Measurements from ENCODE around the gene CUBN. TPM values are rescaled to one million over a fixed set of nuclear protein-coding genes. Genes with fewer than 3 reads are reported as not detected.

Gene CUBN
- total and polyA plus RNA-seq, 8 donors = 0.28 to 1.3 (median 0.66) TPM

DNA sequence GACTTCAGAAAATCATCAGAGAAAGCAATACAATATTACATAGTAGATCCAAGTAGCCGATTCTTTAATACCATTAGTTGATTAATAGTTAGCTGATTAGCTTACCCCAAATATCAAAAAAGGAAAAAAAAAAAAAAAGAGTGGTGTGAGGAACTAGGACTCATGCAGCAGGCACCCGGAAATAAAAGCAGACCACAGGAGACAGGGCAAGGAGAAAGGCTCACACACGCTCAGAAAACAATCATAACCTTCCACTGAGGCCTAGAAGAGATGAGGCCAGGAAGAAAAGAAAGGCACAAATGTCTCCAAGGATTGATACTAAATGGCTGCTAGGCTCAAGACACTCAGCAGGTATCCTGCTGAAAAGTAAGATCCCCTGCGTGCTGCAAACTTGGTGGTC lies 45.9 kb upstream of the CUBN start:
- Histone ChIP-seq H3K9me3 (no peaks in the 10 kb centered on the region), H3K27me3 (no peaks in the 10 kb centered on the region), H3K4me3 (no peak overlapping the region), H3K27ac (no peak overlapping the region), H3K4me1 (no peaks in the 10 kb centered on the region), H3K36me3 (no peaks in the 10 kb centered on the region)
- intact Hi-C loops (cut with DNase I) = no loop called here
- DNase-seq = no peak
- TF ChIP-seq, protein P1, sequence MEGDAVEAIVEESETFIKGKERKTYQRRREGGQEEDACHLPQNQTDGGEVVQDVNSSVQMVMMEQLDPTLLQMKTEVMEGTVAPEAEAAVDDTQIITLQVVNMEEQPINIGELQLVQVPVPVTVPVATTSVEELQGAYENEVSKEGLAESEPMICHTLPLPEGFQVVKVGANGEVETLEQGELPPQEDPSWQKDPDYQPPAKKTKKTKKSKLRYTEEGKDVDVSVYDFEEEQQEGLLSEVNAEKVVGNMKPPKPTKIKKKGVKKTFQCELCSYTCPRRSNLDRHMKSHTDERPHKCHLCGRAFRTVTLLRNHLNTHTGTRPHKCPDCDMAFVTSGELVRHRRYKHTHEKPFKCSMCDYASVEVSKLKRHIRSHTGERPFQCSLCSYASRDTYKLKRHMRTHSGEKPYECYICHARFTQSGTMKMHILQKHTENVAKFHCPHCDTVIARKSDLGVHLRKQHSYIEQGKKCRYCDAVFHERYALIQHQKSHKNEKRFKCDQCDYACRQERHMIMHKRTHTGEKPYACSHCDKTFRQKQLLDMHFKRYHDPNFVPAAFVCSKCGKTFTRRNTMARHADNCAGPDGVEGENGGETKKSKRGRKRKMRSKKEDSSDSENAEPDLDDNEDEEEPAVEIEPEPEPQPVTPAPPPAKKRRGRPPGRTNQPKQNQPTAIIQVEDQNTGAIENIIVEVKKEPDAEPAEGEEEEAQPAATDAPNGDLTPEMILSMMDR (IDR thresholded peaks at IDR 0.05) = no peak
- 74 to 81% methylated on average over 4 of the region's 4 CpGs for WGBS, 2 donors
- FAIRE-seq = no peak
- no peak for ATAC-seq

GRCh38 chr10:17174626-17175025 lies 45.0 kb upstream of the CUBN start:
- TF ChIP-seq, protein P1 (IDR thresholded peaks at IDR 0.05) = no peak
- no peak overlapping the region for H3K4me3 ChIP-seq
- H3K27ac ChIP-seq = no peak overlapping the region
- intact Hi-C loops (cut with DNase I) = no loop called here
- no peaks in the 10 kb centered on the region for H3K4me1 ChIP-seq
- ATAC-seq = no peak
- FAIRE-seq = no peak
- no peak for DNase-seq
- H3K36me3 ChIP-seq = no peaks in the 10 kb centered on the region
- H3K9me3 ChIP-seq = no peaks in the 10 kb centered on the region
- no peaks in the 10 kb centered on the region for H3K27me3 ChIP-seq

GRCh38 chr10:17171141-17171641 lies 41.6 kb upstream of the CUBN start:
- Histone ChIP-seq H3K4me3 (no peak overlapping the region), H3K9me3 (no peaks in the 10 kb centered on the region), H3K4me1 (no peaks in the 10 kb centered on the region), H3K36me3 (no peaks in the 10 kb centered on the region), H3K27ac (no peak overlapping the region), H3K27me3 (no peaks in the 10 kb centered on the region)
- TF ChIP-seq, protein P1 (IDR thresholded peaks at IDR 0.05) = no peak
- FAIRE-seq (no peak), ATAC-seq (no peak), DNase-seq (no peak)
- intact Hi-C loops (cut with DNase I) = no loop called here
- 78 to 82% methylated on average over 4 of the region's 4 CpGs for WGBS, 2 donors

DNA sequence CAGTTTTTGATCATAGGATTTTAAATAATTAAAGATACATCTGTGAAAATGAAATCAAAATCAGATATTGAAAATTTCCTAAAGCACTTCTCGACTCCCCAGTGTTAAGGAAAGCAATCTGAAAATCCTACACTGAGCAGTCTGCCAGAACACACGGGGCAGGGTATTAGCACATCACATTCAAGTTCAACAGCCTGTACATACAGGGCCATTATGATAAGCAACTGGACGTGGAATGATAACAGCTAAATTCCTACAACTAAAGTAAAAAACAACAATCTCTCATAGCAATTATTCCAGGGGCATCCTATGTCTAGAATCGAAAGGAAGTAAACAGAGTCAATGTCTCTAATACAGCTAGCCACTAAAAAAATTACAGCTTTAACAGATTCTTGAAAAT lies 40.2 kb upstream of the CUBN start:
- FAIRE-seq = no peak
- intact Hi-C loops (cut with DNase I) = no loop called here
- WGBS, 2 donors = 61 to 63% methylated on average over 4 of the region's 4 CpGs
- DNase-seq = no peak
- ATAC-seq = no peak
- TF ChIP-seq, protein P1 (IDR thresholded peaks at IDR 0.05) = no peak
- H3K36me3 ChIP-seq = no peaks in the 10 kb centered on the region
- H3K27me3 ChIP-seq = no peaks in the 10 kb centered on the region
- no peaks in the 10 kb centered on the region for H3K4me1 ChIP-seq
- H3K9me3 ChIP-seq = no peaks in the 10 kb centered on the region
- no peak overlapping the region for H3K4me3 ChIP-seq
- no peak overlapping the region for H3K27ac ChIP-seq

- H3K9me3 ChIP-seq = no peaks in the 10 kb centered on the region
- DNase-seq (no peak), FAIRE-seq (no peak), ATAC-seq (no peak)
- intact Hi-C loops (cut with DNase I) = no loop called here
- H3K4me3 ChIP-seq = no peak overlapping the region
- TF ChIP-seq, protein P1 (IDR thresholded peaks at IDR 0.05) = no peak
- WGBS, 2 donors = 79 to 87% methylated on average over 3 of the region's 3 CpGs
- H3K4me1 ChIP-seq = no peaks in the 10 kb centered on the region
- no peak overlapping the region for H3K27ac ChIP-seq
- no peaks in the 10 kb centered on the region for H3K27me3 ChIP-seq
- no peaks in the 10 kb centered on the region for H3K36me3 ChIP-seq
Measured at GRCh38 chr10:17166699-17167098, 37.1 kb upstream of the CUBN start.

Measured in pancreas (tissue), 10 donors.